K562 (cell line): ENCODE measurements around the gene BAIAP3. TPM values are rescaled to one million over a fixed set of nuclear protein-coding genes. Genes with fewer than 3 reads are reported as not detected.

ENCODE experiments used
- BHLHE40 ChIP-seq: IDR thresholded peaks from 2 replicates; pipeline ENCODE4 v1.6.1; 2011; ENCODE audit warnings: low read length, improper control_type of control experiment
- CREM ChIP-seq: IDR thresholded peaks from 2 replicates; pipeline ENCODE4 v1.6.1; 2014; ENCODE audit warnings: antibody characterized with exemption, low read depth
- CSDE1 ChIP-seq, 2 experiments: fragments of 450-650 bp; IDR thresholded peaks; 2 replicates each; pipeline ENCODE4 v1.6.1; 2016; ENCODE audit warnings: mild to moderate bottlenecking in 1 of 2
- E2F4 ChIP-seq: sonication (generic); formaldehyde crosslinking; IDR thresholded peaks from 2 replicates; pipeline ENCODE4 v1.8.0; 2022; ENCODE audit warnings: mild to moderate bottlenecking, low read depth, missing genetic modification reagents
- E2F6 ChIP-seq, 2 experiments: IDR thresholded peaks; 2 replicates each; pipeline ENCODE4 v1.6.1; 2011; ENCODE audit warnings: borderline replicate concordance in 1 of 2, control low read depth in 1 of 2, low read depth in 1 of 2, low read length in 1 of 2, mild to moderate bottlenecking in 1 of 2, mixed read lengths in 1 of 2, moderate library complexity in 1 of 2; ENCODE audit not compliant: insufficient read depth in 1 of 2, insufficient read length in 1 of 2, poor library complexity in 1 of 2, severe bottlenecking in 1 of 2; ENCODE audit errors: extremely low read depth in 1 of 2
- EGR1 ChIP-seq: fragments of 450-650 bp; conservative IDR thresholded peaks from 2 replicates; pipeline ENCODE4 v1.6.1; 2017; ENCODE audit warnings: mild to moderate bottlenecking
- FOXK2 ChIP-seq, 2 experiments: fragments of 450-650 bp; IDR thresholded peaks in 1 of 2; conservative IDR thresholded peaks in 1 of 2; 2 replicates each; pipeline ENCODE4 v1.6.1; 2016; ENCODE audit warnings: low read depth in 2 of 2, mild to moderate bottlenecking in 1 of 2
- FOXO4 ChIP-seq: fragments of 450-650 bp; formaldehyde crosslinking; IDR thresholded peaks from 2 replicates; pipeline ENCODE4 v1.4.0; 2020; ENCODE audit warnings: mild to moderate bottlenecking, moderate library complexity
- GTF2F1 ChIP-seq: IDR thresholded peaks from 2 replicates; pipeline ENCODE4 v1.6.1; 2011; ENCODE audit warnings: low read depth, low read length, improper control_type of control experiment
- KLF10 ChIP-seq: fragments of 250-450 bp; sonication (Bioruptor Pico); IDR thresholded peaks from 2 replicates; pipeline ENCODE4 v1.6.1; 2021; ENCODE audit warnings: matching md5 sums
- MNT ChIP-seq, 2 experiments: fragments of 450-650 bp; conservative IDR thresholded peaks; 2 replicates each; pipeline ENCODE4 v1.6.1; 2017; ENCODE audit warnings: mild to moderate bottlenecking in 2 of 2, moderate library complexity in 2 of 2
- NR3C1 ChIP-seq: sonication (generic); formaldehyde crosslinking; IDR thresholded peaks from 2 replicates; pipeline ENCODE4 v1.8.1; 2022; ENCODE audit warnings: missing genetic modification reagents
- SMAD1 ChIP-seq: fragments of 150-350 bp; IDR thresholded peaks from 2 replicates; pipeline ENCODE4 v1.6.1; 2014; ENCODE audit warnings: low read length, low read depth; ENCODE audit not compliant: partially characterized antibody
- SMAD2 ChIP-seq: fragments of 150-350 bp; IDR thresholded peaks from 2 replicates; pipeline ENCODE4 v1.6.1; 2014; ENCODE audit warnings: low read depth, mild to moderate bottlenecking, low read length
- SMAD4 ChIP-seq: fragments of 250-450 bp; sonication (Bioruptor Pico); conservative IDR thresholded peaks from 2 replicates; pipeline ENCODE4 v1.8.0; 2021; ENCODE audit warnings: inconsistent platforms, mild to moderate bottlenecking, moderate library complexity
- ZNF592 ChIP-seq: fragments of 450-650 bp; IDR thresholded peaks from 2 replicates; pipeline ENCODE4 v1.6.1; 2017; ENCODE audit warnings: antibody characterized with exemption, mild to moderate bottlenecking
- polyA plus RNA-seq, 8 experiments: library from polyadenylated mRNA; depleted of rRNA in 4 of 8; stranded (reverse) in 5 of 8; unstranded in 3 of 8; fragments of >200 nt; fragmentation: Nextera tagmentation in 2 of 8; fragmentation: Illumina TruSeq in 1 of 8; extraction: Ambion mirVana in 2 of 8; extraction: Trizol in 1 of 8; gene quantifications; 2 replicates each; pipeline versions ENCODE4 v1.2.1 to v1.2.3, GENCODE V29; 2011 to 2014; ENCODE audit warnings: inconsistent platforms in 1 of 8, missing spikeins in 1 of 8
- total RNA-seq, 7 experiments: library from RNA; depleted of rRNA in 6 of 7; stranded (reverse); fragments of >200 nt in 6 of 7; fragmentation: Illumina TruSeq in 2 of 7; extraction: Trizol in 2 of 7; gene quantifications; 2 replicates each; pipeline versions ENCODE4 v1.2.1 to v1.2.3, GENCODE V29; 2011 to 2021; ENCODE audit warnings: low replicate concordance in 1 of 7

Gene BAIAP3
- total and polyA plus RNA-seq, 9 of the 15 experiments (the other 6 are each of a cell fraction or from before 2014, with no cell fraction given), result 0.03 to 4.5 (median 0.57) TPM; not detected in 1

GRCh38 chr16:1351582-1352362 is 18.3 kb downstream of the BAIAP3 start, which contains the start of the genes GNPTG and TSR3 (continued):
- no peak for TF ChIP-seq ZNF592
- no peak for TF ChIP-seq CSDE1 (IDR thresholded peaks at IDR 0.05)
- TF ChIP-seq GTF2F1, result 0 out of 2 replicates have a peak, but pooled peaks have one; percentile 74
- TF ChIP-seq SMAD4 (CRISPR knock-in tag), result peak; percentile 52; the same call in 1 of the 2 replicates
- TF ChIP-seq NR3C1 (CRISPR knock-in tag), result 0 out of 2 replicates have a peak, but pooled peaks have one; percentile 55
- peak; percentile 48 for TF ChIP-seq EGR1
- peak in 1 of 2 experiments; percentile 3; a peak in 1 of 4 replicates for TF ChIP-seq FOXK2 (conservative IDR thresholded peaks at IDR 0.05 in 1 of 2, IDR thresholded peaks at IDR 0.05 in 1 of 2; ENCODE audit: low read depth in 2 of 2)
- no peak for TF ChIP-seq SMAD1
- no peak for TF ChIP-seq KLF10 (CRISPR knock-in tag)
- TF ChIP-seq E2F6 (IDR thresholded peaks at IDR 0.05; ENCODE audit: borderline replicate concordance in 1 of 2, extremely low read depth in 1 of 2, insufficient read depth in 1 of 2, insufficient read length in 1 of 2, low read depth in 1 of 2, low read length in 1 of 2, poor library complexity in 1 of 2, severe bottlenecking in 1 of 2), result peak; percentile 40 to 84
- peak; percentile 20; the same call in 1 of the 2 replicates for TF ChIP-seq E2F4
- TF ChIP-seq MNT (conservative IDR thresholded peaks at IDR 0.05), result peak in 1 of 2 experiments; percentile 76; a peak in 3 of 4 replicates
- TF ChIP-seq SMAD2, result no peak
- TF ChIP-seq CREM, result peak; percentile 92
- no peak for TF ChIP-seq FOXO4 (CRISPR knock-in tag)
- peak; percentile 96 for TF ChIP-seq BHLHE40
